Brain pericyte (primary cell): ENCODE data around the gene AIG1.

Experiments
- DNase-seq: peaks from one replicate; pipeline ENCODE4 v3.0.0-alpha.2; 2012; ENCODE audit warnings: low read depth, low spot score

The AIG1 gene

DNA sequence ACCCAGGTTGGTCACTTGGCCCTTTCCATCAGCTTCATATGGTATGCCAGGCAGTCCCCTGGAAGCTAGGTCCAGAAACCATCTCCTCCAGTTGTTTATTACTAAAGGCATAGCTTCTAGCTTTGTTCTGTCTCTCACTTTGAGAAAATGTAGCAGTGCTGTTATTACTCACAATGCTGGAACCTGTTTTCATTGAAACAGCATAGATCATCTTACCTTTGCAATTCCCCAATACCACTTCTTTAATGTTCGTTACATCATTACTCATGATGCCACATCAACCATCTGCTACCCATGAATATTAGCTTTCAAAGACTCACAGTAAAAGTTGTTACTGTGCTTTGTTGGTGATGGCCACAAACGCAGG is 301.5 kb downstream of the AIG1 start:
- DNase-seq, result no peak

DNA sequence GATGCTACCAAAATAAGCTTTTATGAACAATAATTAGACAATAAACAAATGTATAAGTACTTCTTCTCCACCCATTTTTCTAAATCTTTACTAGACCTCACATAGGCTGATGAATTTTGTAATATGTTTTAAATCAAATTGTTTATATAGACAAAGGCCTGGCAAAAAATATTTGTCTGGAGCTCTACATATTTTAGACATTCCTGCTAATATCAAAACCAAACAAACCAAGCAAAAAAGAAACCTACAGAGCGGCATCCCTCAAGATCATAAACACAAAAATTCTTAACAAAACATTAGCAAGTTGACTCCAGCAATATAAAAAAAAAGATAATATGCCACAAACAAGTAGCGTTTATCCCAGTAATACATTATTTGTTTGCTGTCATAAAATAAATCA is 302.6 kb downstream of the AIG1 start:
- DNase-seq, result no peak

DNA sequence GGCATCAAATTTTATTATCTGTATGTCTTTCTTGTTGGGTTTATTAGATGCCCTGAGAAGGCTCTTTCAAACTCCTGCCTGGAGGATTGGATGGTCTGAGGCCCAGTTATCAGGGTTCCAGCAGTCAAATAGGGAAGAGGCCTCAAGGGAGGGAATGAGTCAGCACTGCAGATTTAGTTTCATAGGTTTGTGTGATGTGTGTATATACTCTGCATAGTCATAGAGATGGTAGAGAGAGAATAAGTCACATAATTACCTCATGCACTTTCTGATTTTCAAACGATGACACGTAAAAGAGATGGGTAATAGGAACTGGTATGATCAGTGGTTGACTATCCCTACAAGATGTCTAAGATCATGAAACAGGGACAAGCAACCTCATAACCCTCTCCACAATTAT is 307.7 kb downstream of the AIG1 start:
- DNase-seq, result peak; percentile 10

DNA sequence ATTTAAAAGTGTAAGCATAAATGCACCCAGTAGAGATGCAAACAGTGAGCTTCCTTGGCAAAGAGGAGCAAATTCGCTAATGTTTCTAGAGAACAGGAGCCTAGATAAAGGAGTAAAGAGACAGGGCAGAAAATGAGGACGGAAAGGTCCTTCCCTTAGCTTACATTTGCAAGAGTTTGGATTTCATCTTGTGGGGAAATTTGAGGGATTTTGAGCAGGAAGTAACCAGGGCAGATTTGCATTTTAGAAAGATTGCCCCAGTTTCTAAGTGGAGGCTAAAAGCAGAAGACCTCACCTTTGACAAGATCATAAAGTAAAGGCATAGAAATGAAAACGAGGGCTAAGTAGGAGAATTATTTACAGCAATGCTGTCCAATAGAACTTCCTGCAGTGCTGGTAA is 309.3 kb downstream of the AIG1 start:
- no peak for DNase-seq

DNA sequence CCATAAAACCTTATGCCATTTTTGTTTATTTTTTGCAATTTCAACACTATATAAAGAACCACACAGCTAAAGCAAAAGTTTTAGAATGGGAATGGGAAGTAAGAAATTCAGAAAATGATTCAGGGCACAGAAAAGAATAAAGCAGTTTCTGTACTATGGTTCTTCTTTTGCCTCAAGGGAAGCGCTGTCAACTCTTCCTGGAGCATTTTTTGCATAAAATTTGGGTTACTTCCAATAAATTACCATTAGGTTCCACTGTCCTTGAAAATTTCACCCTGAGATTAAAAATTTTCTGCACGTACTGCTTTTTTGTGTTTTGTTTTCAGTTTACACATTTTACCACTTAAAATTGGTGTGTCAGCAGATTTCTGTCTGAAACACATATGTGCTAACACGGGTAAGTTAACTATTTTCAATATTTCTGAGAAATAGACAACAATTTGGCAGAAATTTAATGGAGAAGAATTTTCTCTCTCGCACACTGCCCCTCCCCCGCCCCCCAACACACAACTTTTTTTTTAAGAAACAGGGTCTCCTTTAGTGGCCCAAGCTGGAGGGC is 310.2 kb downstream of the AIG1 start:
- DNase-seq, result no peak

DNA sequence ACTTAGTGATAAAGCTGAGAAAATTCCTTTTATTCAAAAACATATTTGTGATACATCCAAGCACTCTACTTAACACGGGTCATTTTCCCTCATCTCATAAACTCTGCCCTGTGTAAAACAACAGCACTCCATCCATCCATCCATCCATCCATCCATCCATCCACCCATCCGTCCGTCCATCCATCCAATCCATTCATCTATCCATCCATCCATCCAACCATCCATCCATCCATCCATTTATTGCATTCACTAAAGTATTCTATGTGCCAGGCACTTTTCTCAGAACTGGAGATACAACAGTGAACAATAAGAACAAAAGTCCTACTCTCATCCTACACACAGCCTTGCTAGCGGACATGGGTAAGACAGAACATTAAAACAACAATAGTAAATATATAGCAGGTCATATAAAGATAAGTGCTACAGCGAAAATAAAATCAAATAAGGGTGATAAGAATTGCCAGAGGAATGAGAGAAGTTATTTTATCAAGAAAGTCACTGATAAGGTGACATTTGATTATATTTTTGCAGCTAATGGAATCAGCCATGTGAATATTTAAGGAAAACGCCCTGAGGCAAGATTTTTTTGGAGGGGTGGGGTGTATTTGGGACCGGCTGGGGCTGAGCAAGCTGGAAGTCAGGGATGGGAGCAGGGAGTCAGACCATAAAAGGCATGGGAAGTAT is 311.7 kb downstream of the AIG1 start:
- DNase-seq, result no peak

DNA sequence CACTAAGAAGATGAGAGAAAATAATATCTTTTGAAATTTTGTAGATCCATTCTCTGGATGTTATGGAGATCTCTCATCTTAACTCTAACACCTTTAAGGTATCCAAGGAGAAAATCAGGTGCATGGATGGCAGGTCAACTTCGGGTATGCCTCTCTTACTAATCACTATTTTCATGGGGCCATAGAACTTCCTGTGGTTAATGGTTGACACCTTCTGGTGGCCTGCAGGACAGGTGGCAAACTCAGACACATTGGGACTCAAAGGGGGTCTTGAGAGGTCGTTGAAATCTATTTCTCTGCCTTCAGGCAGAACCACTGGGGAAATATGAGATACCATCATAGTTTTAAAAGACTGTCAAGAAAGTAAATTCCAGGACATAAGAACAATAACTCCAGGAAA is 313.3 kb downstream of the AIG1 start:
- DNase-seq, result no peak

DNA sequence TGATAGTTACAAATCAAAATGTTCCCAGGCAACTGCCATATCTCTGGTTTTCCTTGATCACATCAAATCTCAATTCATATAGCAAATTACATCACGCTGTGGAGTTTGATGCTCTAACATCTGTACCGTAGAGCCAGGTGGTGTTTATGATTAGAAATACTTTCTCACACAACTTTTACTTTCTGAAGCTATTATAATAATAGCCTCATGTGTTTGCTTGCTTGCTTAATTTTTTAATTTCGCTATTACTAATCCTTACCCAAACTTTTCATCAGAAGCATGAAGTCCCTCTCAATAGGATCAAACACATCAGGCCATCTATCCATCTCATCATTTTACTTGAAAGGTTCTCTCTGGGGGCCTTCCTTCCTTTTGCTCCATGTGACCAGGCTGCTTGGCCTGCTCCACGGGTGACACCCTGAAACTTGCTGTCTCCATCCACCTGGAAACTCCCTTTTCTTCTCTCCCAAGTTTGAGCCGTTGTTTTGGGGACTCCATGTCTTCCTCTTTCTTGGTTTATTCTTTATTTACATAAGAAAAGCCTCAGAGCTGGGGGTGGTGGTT is 314.4 kb downstream of the AIG1 start:
- DNase-seq, result no peak

DNA sequence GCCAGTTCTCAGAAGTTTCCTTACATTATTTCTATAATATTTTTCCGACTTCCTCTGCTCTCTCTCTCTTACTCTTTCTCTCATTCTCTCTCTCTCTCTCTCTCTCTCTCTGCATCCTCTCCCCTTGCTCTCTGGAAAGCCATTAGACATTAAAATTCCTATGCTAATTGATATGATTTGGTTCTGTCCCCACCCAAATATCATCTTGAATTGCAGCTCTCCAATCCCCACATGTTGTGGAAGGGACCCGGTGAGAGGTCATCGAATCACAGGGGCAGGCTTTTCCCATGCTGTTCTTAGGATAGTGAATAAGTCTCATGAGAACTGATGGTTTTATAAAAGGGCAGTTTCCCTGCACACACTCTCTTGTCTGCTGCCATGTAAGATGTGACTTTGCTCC is 315.7 kb downstream of the AIG1 start:
- no peak for DNase-seq

DNA sequence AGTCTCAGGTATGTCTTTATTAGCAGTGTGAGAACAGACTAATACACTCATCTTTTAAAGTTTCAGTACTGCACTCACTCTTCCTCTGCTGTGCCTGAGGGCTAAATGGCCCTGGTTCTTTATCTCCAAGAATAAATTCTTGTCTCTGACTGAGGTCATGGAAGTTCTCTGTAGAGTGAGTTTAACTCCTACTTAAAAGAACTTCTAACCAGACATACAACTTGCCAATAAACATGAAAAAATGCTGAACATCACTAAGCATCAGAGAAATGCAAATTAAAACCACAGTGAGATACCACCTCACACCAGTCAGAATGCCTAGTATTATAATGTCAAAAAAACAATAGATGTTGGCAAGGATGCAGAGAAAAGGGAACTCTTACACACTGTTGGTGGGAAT is 316.2 kb downstream of the AIG1 start:
- no peak for DNase-seq

DNA sequence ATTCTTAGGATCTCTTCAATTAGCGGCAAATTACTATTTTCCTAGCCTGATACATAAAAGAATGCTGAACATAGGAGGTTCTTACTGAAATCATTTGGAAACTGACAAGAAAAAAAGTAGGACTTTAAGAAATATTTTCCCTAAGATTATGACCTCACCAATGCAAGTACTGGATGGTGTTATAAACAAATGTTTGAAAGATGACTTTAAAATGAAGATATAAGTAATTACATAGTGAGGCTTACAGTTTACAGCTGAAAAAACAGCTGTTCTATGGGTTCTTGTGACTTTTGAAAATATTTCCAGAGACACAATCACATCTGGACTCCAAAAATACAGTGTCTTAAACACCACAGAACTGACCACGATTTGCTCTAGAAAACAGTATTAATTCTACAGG is 324.9 kb downstream of the AIG1 start:
- DNase-seq, result no peak

DNA sequence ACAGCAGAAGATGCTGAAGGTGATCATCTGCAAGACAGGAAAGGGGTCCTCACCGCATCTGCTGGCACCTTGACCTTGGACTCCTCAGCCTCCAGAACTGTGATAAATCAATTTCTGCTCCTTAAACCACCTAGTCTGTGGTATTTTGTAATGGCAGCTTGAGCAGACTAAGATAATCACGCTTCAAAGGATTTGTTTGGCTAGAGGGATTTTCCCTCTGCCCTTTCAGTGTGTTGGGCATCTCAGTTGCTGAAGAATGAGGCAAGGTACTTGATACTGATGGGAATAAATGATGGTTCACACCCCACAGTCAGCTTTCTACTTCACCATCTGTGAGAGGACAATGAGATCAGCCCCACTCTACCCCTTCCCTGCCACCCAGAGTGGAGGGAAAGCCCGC is 329.6 kb downstream of the AIG1 start:
- no peak for DNase-seq
